Cortex of kidney (tissue), 1 donor: ENCODE data around the gene ABCB8.

Source experiments
- DNase-seq: peaks from one replicate; lab custom pipeline; 2025; lab: John Stamatoyannopoulos, UW

The ABCB8 gene

GRCh38 chr7:151057989-151058780 lies 29.9 kb downstream of the ABCB8 start:
- DNase-seq, result peak; percentile 48

- DNase-seq, result no peak
These were observed 30.6 kb downstream of the ABCB8 start for GRCh38 chr7:151058781-151059366.

GRCh38 chr7:151059367-151060112 lies 31.3 kb downstream of the ABCB8 start, which contains the start of gene SLC4A2:
SLC4A2 (plus strand) TSS chr7:151059589; CDS start chr7:151061988, 2,399 bp downstream.
- peak; percentile 26 for DNase-seq

GRCh38 chr7:151060113-151060415 lies 31.8 kb downstream of the ABCB8 start:
- no peak for DNase-seq

DNA sequence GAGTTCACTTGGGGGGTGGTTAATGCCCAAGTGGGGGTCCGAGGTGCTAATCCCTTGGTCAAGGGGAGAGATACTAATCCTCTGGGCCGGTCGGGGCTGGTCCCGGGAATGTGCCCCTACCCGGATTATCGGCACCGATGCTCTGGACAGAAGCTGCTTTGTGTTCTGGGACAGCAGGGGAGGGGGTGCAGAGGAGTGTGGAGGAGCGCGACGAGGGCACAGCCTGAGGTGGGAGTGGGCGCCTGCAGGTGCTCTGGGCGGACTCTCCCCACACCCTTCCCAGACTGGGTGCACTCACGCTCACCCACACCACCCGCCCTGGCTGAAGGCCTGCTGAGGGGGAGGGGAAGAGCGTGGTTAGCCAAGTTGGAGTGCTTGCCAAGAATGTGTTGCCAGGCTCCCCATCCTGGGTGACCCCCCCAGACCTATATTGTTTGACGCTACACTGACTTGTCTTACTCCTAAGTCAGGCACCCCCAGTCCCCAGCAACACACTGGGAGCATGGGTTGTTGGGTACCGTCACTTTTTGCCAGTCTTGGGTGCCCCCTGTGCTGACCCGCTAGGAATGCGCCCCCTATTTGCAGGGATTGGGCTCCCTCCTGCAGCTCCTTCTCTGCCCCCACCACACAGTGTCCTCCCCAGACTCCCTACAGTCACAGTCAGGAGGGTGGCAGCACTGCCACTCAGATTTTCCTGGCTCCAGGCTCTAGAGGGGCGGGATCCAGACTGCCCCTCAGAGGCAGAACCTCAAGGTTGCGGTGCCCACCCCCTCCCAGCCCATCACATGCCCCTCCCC lies 32.4 kb downstream of the ABCB8 start:
- DNase-seq, result no peak

DNA sequence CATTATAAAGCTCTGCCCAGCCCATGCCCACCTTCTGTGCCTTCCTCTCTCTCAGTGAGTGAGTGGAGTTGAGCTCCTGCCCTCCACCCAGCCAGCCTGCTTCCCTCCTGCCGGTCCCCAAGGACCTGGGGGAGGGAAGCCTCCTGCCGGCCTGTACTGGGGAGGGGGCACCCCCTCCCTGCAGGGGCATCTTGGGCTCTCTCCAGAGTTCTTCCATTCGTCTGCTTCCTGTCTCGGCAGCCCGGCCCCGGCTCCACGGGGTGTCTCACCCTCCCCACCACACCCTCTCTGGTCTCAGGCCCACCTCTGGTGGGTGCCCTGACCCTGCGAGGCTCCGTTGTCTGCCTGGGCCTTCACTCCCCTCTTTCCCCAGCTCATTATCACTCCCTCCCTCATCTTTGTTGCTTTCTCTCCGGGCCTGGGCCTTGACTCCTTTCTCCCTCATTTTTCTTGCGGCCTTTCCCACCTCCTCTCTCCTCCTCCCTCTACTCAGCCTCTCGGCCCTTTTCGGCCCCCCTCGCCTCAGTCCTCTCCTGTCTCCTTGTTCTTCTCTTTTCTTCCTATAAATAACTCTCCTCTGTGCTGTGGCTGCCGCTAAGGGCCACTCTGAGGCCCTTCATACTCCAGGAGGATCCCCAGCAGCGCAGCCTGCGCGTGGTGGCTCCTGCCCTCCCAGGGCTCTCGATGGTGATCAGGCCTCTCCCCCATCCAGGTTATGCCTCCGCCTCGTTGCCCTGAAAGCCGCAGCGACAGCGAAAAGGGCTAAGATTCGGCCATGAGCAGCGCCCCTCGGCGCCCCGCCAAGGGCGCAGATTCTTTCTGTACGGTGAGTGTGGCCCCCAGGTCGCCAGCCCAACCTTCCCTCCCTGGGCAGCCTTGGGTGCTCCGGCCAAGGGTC lies 33.2 kb downstream of the ABCB8 start:
- DNase-seq, result no peak

DNA sequence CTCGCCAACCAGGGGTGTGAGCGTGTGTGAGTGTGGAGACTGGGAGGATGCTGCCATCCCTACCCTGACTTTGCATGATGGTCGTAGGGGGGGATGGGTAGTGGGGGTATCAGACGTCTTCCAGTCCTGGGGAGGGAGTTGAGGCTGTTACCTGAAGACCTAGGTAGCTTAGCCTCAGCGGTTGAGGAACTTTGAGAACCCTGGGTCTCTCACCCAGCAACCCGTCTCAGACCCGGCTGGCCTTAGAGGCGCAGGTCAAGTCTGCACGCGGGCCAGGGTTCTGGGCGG lies 33.8 kb downstream of the ABCB8 start:
- DNase-seq, result no peak

GRCh38 chr7:151062399-151063211 lies 34.4 kb downstream of the ABCB8 start:
- peak; percentile 36 for DNase-seq

GRCh38 chr7:151063212-151063561 lies 34.9 kb downstream of the ABCB8 start:
- no peak for DNase-seq

GRCh38 chr7:151064454-151064853 lies 36.2 kb downstream of the ABCB8 start:
- no peak for DNase-seq

DNA sequence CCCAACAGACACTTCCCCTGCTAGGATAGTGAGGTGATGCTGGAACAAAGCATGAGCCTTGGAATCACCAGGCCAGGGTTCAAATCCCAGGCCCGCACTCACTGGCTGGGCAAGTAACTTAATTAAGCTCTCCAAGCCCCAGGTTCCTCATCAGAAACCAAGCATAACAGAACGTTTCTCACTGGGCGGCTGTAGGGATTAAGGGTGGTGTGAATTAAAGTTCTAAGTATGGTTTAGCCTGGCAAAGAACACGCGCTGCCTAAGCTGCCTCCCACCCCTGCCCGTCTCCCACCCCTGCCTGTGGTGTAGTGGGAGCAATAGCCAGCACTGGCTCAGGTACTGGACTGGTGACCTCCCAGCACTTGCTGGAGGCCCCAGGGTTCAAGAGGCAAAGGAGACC lies 36.7 kb downstream of the ABCB8 start:
- DNase-seq, result no peak

DNA sequence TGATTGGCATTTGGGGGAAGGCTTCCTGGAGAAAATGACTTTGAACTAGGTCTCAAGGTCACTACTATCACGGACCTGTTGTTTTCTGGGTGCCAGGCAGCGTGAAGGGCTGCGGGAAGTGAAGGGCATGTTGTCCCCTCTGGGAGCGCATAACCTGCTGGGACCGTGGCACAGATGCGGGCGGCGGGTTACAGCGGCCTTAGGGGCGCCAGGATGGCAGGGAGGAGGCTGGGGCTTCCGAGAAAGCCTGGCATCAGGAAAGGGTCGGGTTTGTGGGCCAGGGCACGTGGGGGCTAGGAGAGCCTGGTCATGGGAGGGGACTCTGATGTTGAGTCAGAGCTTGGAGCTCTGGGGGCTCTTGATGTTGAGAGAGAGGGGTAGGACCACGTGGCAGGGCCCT lies 37.3 kb downstream of the ABCB8 start:
- DNase-seq, result no peak

GRCh38 chr7:151066273-151066974 lies 38.2 kb downstream of the ABCB8 start:
- DNase-seq, result no peak

DNA sequence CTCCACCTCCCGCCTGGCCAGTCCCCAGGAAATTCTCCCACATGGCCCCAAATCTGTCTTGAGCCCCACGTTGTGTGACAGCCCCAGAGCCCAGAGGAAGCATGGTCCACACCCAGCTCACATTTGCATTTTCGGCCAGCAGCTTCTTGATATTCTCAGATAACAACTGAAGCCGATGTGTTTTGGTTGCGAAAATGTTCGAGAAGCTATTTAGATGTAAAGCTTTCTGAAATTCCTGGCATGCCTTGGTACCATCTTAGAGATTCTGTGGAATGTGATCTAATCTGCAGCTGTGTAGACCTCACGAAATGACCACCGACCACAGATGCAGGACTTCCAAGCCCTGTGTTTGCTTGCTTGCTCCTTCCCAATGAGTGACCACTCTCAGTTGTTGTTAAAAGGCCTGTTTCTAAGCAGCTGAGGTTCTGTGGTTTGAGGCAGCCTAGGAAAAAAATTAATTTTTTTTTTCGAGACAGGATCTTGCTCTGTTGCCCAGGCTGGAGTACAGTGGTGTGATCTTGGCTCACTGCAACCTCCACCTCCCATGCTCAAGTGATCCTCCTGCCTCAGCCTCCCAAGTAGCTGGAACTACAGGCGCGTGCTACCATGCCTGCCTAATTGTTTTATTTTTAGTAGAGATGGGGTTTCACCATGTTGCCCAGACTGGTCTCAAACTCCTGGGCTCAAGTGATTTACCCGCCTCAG lies 40.0 kb downstream of the ABCB8 start:
- DNase-seq, result no peak

- no peak for DNase-seq
These were observed 41.8 kb downstream of the ABCB8 start for GRCh38 chr7:151069841-151070573.

- no peak for DNase-seq
These were observed 42.3 kb downstream of the ABCB8 start for GRCh38 chr7:151070574-151070960.

DNA sequence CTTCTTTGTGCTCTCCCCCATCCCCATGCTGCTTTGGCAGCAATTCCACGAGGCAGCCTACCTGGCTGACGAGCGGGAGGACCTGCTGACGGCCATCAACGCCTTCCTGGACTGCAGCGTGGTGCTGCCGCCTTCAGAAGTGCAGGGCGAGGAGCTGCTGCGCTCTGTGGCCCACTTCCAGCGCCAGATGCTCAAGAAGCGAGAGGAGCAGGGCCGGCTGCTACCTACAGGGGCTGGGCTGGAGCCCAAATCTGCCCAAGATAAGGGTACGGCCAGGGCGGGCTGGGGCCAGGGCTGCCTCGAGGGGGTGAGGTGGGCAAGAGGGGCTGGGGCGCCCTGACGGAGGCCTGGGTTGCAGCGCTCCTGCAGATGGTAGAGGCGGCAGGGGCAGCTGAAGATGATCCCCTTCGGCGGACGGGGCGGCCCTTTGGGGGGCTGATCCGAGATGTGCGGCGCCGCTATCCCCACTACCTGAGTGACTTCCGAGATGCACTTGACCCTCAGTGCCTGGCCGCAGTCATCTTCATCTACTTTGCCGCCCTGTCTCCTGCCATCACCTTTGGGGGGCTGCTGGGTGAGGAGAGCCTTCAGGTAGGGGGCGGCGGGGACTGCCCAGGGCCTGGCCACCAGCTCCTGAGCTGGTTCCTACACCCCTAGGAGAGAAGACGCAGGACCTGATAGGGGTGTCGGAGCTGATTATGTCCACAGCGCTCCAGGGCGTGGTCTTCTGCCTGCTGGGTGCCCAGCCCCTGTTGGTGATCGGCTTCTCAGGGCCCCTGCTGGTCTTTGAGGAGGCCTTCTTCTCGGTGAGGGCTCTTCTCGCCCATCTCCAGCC lies 43.0 kb downstream of the ABCB8 start:
- no peak for DNase-seq

DNA sequence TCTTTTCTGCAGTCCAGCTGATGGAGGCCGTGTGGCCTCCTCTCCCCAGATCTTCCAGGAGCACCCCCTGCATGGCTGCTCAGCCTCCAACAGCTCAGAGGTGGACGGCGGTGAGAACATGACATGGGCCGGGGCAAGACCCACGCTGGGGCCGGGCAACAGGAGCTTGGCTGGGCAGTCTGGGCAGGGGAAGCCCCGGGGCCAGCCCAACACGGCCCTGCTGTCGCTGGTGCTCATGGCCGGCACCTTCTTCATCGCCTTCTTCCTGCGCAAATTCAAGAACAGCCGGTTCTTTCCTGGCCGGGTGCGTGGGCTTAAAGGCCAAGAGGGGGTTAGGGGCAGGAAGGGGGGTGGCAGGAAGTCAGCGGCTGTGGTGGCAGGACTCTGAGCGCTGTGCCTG lies 45.7 kb downstream of the ABCB8 start:
- no peak for DNase-seq
